ENCODE measurements around the gene ELK1.

- no peak for TF ChIP-seq POLR2AphosphoS5 (IDR thresholded peaks at IDR 0.05; ENCODE audit: borderline replicate concordance, low read depth, low read length)
- no peak for TF ChIP-seq EZH2 (IDR thresholded peaks at IDR 0.05)
Observed at GRCh38 chrX:47690175-47690574, 39.8 kb upstream of the ELK1 start.

Data from SK-N-MC (cell line).